Measurements from ENCODE around the gene SARNP. TPM values are rescaled to one million over a fixed set of nuclear protein-coding genes. Genes with fewer than 3 reads are reported as not detected.

The SARNP gene
- total RNA-seq, 1 experiment from 2014 or later: 73.8 TPM

DNA sequence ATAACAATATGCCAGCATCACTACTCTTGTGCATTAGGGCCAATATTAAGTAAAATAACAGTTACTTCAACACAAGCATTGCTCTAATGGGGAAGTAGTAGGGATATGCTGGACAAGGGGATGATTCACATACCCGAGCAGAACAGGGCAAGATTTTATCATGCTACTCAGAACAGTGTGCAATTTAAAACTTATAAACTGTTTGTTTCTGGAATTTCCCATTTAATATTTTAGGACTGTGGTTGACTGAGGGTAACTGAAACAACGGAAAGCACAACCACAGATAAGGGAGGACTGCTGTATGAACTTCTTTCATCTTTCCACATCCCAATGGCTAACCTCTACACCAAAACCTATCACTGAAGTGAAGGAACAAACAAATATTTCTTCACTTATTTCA, 36.8 kb downstream of the SARNP start:
- no TSS peak for BruUV-seq (replicated peaks)
- DNase-seq: no peak
- Mint-ChIP-seq H3K36me3 (ENCODE audit: insufficient read depth, unreplicated experiment) (peaks cover 52% of the 10 kb centered on the region), H3K27ac (ENCODE audit: unreplicated experiment) (no peak overlapping the region), H3K4me3 (ENCODE audit: low read depth, unreplicated experiment) (no peak overlapping the region), H3K27me3 (ENCODE audit: unreplicated experiment) (no peaks in the 10 kb centered on the region), H3K4me1 (ENCODE audit: low read depth, unreplicated experiment) (no peaks in the 10 kb centered on the region), H3K9me3 (ENCODE audit: low read depth, unreplicated experiment) (no peaks in the 10 kb centered on the region)
- intact Hi-C loops (cut with micrococcal nuclease; ENCODE audit: unreplicated experiment): no loop called here
- TF ChIP-seq, protein P1, sequence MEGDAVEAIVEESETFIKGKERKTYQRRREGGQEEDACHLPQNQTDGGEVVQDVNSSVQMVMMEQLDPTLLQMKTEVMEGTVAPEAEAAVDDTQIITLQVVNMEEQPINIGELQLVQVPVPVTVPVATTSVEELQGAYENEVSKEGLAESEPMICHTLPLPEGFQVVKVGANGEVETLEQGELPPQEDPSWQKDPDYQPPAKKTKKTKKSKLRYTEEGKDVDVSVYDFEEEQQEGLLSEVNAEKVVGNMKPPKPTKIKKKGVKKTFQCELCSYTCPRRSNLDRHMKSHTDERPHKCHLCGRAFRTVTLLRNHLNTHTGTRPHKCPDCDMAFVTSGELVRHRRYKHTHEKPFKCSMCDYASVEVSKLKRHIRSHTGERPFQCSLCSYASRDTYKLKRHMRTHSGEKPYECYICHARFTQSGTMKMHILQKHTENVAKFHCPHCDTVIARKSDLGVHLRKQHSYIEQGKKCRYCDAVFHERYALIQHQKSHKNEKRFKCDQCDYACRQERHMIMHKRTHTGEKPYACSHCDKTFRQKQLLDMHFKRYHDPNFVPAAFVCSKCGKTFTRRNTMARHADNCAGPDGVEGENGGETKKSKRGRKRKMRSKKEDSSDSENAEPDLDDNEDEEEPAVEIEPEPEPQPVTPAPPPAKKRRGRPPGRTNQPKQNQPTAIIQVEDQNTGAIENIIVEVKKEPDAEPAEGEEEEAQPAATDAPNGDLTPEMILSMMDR (IDR thresholded peaks at IDR 0.05; ENCODE audit: unreplicated experiment): no peak
- CTCF ChIA-PET: no interaction called here

DNA sequence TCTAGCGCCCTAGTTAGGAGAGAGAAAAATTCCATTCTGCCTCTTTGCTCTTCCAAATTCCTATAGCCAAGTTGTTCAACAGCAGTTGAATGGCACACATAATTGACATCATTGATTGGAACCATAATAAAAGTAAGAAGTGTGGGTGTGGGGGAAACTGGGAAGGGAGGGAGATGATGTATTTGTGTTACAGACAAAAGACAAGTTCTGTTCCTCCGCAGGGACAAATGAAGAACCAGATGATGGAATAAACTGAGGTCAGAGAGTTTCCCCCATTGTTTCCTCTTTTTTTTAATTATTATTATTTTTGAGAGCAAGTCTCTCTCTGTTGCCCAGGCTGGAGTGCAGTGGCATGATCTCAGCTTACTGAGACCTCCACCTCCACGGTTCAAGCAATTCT, 39.7 kb downstream of the SARNP start:
- no peaks in the 10 kb centered on the region for H3K9me3 Mint-ChIP-seq (ENCODE audit: low read depth, unreplicated experiment)
- no peak overlapping the region for H3K27ac Mint-ChIP-seq (ENCODE audit: unreplicated experiment)
- H3K4me1 Mint-ChIP-seq (ENCODE audit: low read depth, unreplicated experiment): no peaks in the 10 kb centered on the region
- TF ChIP-seq, protein P1 (IDR thresholded peaks at IDR 0.05; ENCODE audit: unreplicated experiment): no peak
- no peak overlapping the region for H3K4me3 Mint-ChIP-seq (ENCODE audit: low read depth, unreplicated experiment)
- CTCF ChIA-PET: no interaction called here
- H3K36me3 Mint-ChIP-seq (ENCODE audit: insufficient read depth, unreplicated experiment): peaks cover 58% of the 10 kb centered on the region
- no peaks in the 10 kb centered on the region for H3K27me3 Mint-ChIP-seq (ENCODE audit: unreplicated experiment)
- no TSS peak for BruUV-seq (replicated peaks)
- intact Hi-C loops (cut with micrococcal nuclease; ENCODE audit: unreplicated experiment): no loop called here
- DNase-seq: no peak

DNA sequence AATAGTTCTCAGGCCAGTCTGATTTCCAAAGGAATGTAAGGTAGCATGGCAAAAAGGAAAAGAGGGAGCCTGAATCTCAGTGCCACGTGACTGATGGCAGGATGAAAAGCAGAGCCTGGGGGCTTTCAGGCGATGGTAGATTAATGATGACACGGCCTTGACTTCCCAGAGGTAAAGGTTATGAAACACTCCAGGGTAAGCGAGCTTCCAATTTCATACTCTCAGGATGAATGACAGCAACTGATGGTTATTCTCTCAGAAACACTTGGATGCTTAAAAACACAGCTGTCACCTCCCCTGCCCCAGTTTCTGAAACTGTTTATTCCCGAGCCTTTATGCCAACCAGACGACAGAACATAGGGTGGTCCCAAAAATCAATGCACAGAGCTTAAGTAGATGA, 45.8 kb downstream of the SARNP start:
- Mint-ChIP-seq H3K36me3 (ENCODE audit: insufficient read depth, unreplicated experiment) (peaks cover 60% of the 10 kb centered on the region), H3K4me3 (ENCODE audit: low read depth, unreplicated experiment) (no peak overlapping the region), H3K4me1 (ENCODE audit: low read depth, unreplicated experiment) (no peaks in the 10 kb centered on the region), H3K27me3 (ENCODE audit: unreplicated experiment) (no peaks in the 10 kb centered on the region), H3K27ac (ENCODE audit: unreplicated experiment) (no peak overlapping the region), H3K9me3 (ENCODE audit: low read depth, unreplicated experiment) (no peaks in the 10 kb centered on the region)
- BruUV-seq (replicated peaks): no TSS peak
- CTCF ChIA-PET: no interaction called here
- TF ChIP-seq, protein P1 (IDR thresholded peaks at IDR 0.05; ENCODE audit: unreplicated experiment): no peak
- no peak for DNase-seq
- intact Hi-C loops (cut with micrococcal nuclease; ENCODE audit: unreplicated experiment): no loop called here

DNA sequence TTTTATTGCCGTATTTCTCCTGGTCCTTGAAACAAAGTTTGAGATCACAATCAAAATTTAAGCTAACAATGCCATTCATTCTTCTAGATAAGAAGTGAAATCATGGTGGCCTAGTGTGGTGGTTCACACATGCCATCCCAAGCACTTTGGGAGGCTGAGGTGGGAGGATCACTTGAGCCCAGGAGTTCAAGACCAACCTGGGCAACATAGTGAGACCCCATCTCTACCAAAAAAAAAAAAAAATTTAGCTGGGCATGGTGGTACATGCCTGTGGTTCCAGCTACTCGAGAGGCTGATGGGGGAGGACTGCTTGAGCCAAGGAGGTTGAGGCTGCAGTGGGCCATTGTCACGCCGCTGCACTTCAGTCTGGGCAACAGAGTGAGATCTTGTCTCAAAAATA, 50.4 kb downstream of the SARNP start:
- Mint-ChIP-seq H3K4me1 (ENCODE audit: low read depth, unreplicated experiment) (no peaks in the 10 kb centered on the region), H3K4me3 (ENCODE audit: low read depth, unreplicated experiment) (no peak overlapping the region), H3K27ac (ENCODE audit: unreplicated experiment) (no peak overlapping the region), H3K9me3 (ENCODE audit: low read depth, unreplicated experiment) (no peaks in the 10 kb centered on the region), H3K36me3 (ENCODE audit: insufficient read depth, unreplicated experiment) (peaks cover 33% of the 10 kb centered on the region), H3K27me3 (ENCODE audit: unreplicated experiment) (no peaks in the 10 kb centered on the region)
- TF ChIP-seq, protein P1 (IDR thresholded peaks at IDR 0.05; ENCODE audit: unreplicated experiment): no peak
- intact Hi-C loops (cut with micrococcal nuclease; ENCODE audit: unreplicated experiment): no loop called here
- no peak for DNase-seq
- CTCF ChIA-PET: no interaction called here
- BruUV-seq (replicated peaks): no TSS peak

Data from Calu3 (cell line).